H1 (cell line): ENCODE data around the gene P2RX5. TPM values are rescaled to one million over a fixed set of nuclear protein-coding genes. Genes with fewer than 3 reads are reported as not detected.

Experiments used
- CTCF ChIA-PET: fragments of 300-600 bp; sonication (Branson Sonifier 250); formaldehyde crosslinking; loops from one replicate; lab custom pipeline; 2021; ENCODE audit not compliant: partially characterized antibody; lab: Charles Lee
- POLR2A ChIA-PET: fragments of 300-600 bp; sonication (Branson Sonifier 250); formaldehyde crosslinking; loops from one replicate; lab custom pipeline; 2021; ENCODE audit warnings: inconsistent platforms; ENCODE audit not compliant: partially characterized antibody; lab: Charles Lee
- DNase-seq, 2 experiments: peaks; one replicate each; pipeline versions ENCODE4 v3.0.0 to v3.0.0-alpha.2; 2010 to 2022; ENCODE audit warnings: low spot score in 2 of 2, low read depth in 1 of 2, mixed read lengths in 1 of 2
- FAIRE-seq: peaks from 2 replicates; lab custom pipeline; 2011; peaks lifted over from hg19 to GRCh38; lab: Jason Lieb, UNC
- H2AFZ ChIP-seq: 2 replicates; pipeline ENCODE4 v1.8.1; 2012; ENCODE audit warnings: low read length, inconsistent platforms
- H2AK5ac ChIP-seq: 2 replicates; pipeline ENCODE4 v1.6.1; 2013; ENCODE audit warnings: low read depth, low read length
- H2BK120ac ChIP-seq: replicated peaks from 2 replicates; pipeline ENCODE3; 2013; ENCODE audit warnings: low read depth, low read length, inconsistent platforms
- H2BK12ac ChIP-seq: 2 replicates; pipeline ENCODE4 v1.6.1; 2013; ENCODE audit warnings: low read depth, low read length
- H2BK15ac ChIP-seq: 2 replicates; pipeline ENCODE4 v1.6.1; 2013; ENCODE audit warnings: low read length
- H2BK20ac ChIP-seq: 2 replicates; pipeline ENCODE4 v1.6.1; 2013; ENCODE audit warnings: low read length
- H2BK5ac ChIP-seq: 2 replicates; pipeline ENCODE4 v1.6.1; 2013; ENCODE audit warnings: low read depth, low read length
- H3K14ac ChIP-seq: 2 replicates; pipeline ENCODE4 v1.6.1; 2013; ENCODE audit warnings: inconsistent platforms; ENCODE audit not compliant: insufficient read length
- H3K18ac ChIP-seq: 2 replicates; pipeline ENCODE4 v1.6.1; 2013; ENCODE audit warnings: low read length; ENCODE audit errors: extremely low read depth
- H3K23ac ChIP-seq: 2 replicates; pipeline ENCODE4 v1.6.1; 2013; ENCODE audit warnings: inconsistent platforms; ENCODE audit not compliant: insufficient read length
- H3K23me2 ChIP-seq: 2 replicates; pipeline ENCODE4 v1.6.1; 2013; ENCODE audit warnings: low read depth, low read length
- H3K27ac ChIP-seq: 2 replicates; pipeline ENCODE4 v1.6.1; 2011; ENCODE audit warnings: low read depth, low read length, inconsistent platforms
- H3K27me3 ChIP-seq, 4 experiments: replicated peaks in 1 of 4; 1 replicate in 1 of 4; 2 replicates in 3 of 4; pipeline versions ENCODE4 v1.6.1 to v1.8.1; 2011 to 2013; ENCODE audit warnings: low read length in 3 of 4, mild to moderate bottlenecking in 3 of 4, inconsistent platforms in 2 of 4, mixed read lengths in 2 of 4, moderate library complexity in 1 of 4; ENCODE audit not compliant: control insufficient read depth in 3 of 4, insufficient read depth in 3 of 4; ENCODE audit errors: extremely low read depth in 1 of 4
- H3K36me3 ChIP-seq, 4 experiments: 2 replicates each; pipeline versions ENCODE4 v1.6.1 to v1.8.1; 2011 to 2013; ENCODE audit warnings: mild to moderate bottlenecking in 4 of 4, low read length in 3 of 4, moderate library complexity in 2 of 4, control low read depth in 1 of 4, inconsistent platforms in 1 of 4; ENCODE audit not compliant: insufficient read depth in 4 of 4, control insufficient read depth in 2 of 4
- H3K4ac ChIP-seq: replicated peaks from 2 replicates; pipeline ENCODE3; 2013; ENCODE audit warnings: low read length, low read depth, mixed read lengths, inconsistent platforms; ENCODE audit not compliant: insufficient read length
- H3K4me1 ChIP-seq, 4 experiments: replicated peaks in 1 of 4; 1 replicate in 1 of 4; 2 replicates in 3 of 4; pipeline versions ENCODE4 v1.6.1 to v1.8.1; 2011 to 2013; ENCODE audit warnings: low read length in 3 of 4, inconsistent platforms in 2 of 4, mixed read lengths in 1 of 4; ENCODE audit not compliant: insufficient read depth in 4 of 4, control insufficient read depth in 3 of 4
- H3K4me2 ChIP-seq, 2 experiments: 2 replicates each; pipeline versions ENCODE4 v1.6.1 to v1.8.1; 2011 to 2013; ENCODE audit warnings: low read depth in 2 of 2, low read length in 2 of 2, control low read depth in 1 of 2, inconsistent platforms in 1 of 2, mild to moderate bottlenecking in 1 of 2; ENCODE audit not compliant: insufficient read depth in 1 of 2
- H3K4me3 ChIP-seq, 4 experiments: fragments of 200-600, 300-600 bp in 1 of 4; sonication (generic), shearing (Covaris generic), sonication (Bioruptor Twin) in 1 of 4; 2 replicates each; pipeline versions ENCODE4 v1.5.1 to v1.8.1; 2011 to 2016; ENCODE audit warnings: low read length in 4 of 4, low read depth in 3 of 4, control low read depth in 2 of 4, inconsistent platforms in 2 of 4, mild to moderate bottlenecking in 2 of 4, mixed read lengths in 1 of 4, moderate library complexity in 1 of 4; ENCODE audit not compliant: insufficient read depth in 2 of 4; ENCODE audit errors: extremely low read depth in 1 of 4
- H3K56ac ChIP-seq: replicated peaks from 2 replicates; pipeline ENCODE3; 2013; ENCODE audit warnings: low read depth, mild to moderate bottlenecking, mixed read lengths, low read length, inconsistent platforms; ENCODE audit not compliant: insufficient read length
- H3K79me1 ChIP-seq: 2 replicates; pipeline ENCODE4 v1.6.1; 2013; ENCODE audit warnings: low read depth, low read length, control low read depth
- H3K79me2 ChIP-seq, 2 experiments: 2 replicates each; pipeline versions ENCODE4 v1.6.1 to v1.8.1; 2012 to 2013; ENCODE audit warnings: low read length in 2 of 2, mild to moderate bottlenecking in 2 of 2, inconsistent platforms in 1 of 2; ENCODE audit not compliant: insufficient read depth in 2 of 2, control insufficient read depth in 1 of 2
- H3K9ac ChIP-seq, 4 experiments: replicated peaks in 1 of 4; 1 replicate in 1 of 4; 2 replicates in 3 of 4; pipeline versions ENCODE4 v1.6.1 to v1.8.1; 2011 to 2013; ENCODE audit warnings: low read depth in 3 of 4, low read length in 3 of 4, control low read depth in 2 of 4, mild to moderate bottlenecking in 2 of 4, moderate library complexity in 2 of 4, inconsistent platforms in 1 of 4; ENCODE audit errors: extremely low read depth in 1 of 4
- H3K9me3 ChIP-seq, 2 experiments: 2 replicates each; pipeline versions ENCODE4 v1.6.1 to v1.8.1; 2012 to 2013; ENCODE audit warnings: mild to moderate bottlenecking in 2 of 2, moderate library complexity in 2 of 2, control low read depth in 1 of 2, inconsistent platforms in 1 of 2, low read depth in 1 of 2, low read length in 1 of 2, mixed read lengths in 1 of 2; ENCODE audit not compliant: insufficient read depth in 2 of 2
- H4K20me1 ChIP-seq, 2 experiments: replicated peaks in 1 of 2; 2 replicates each; pipeline versions ENCODE3 to v1.8.1; 2011 to 2013; ENCODE audit warnings: inconsistent platforms in 2 of 2, low read length in 2 of 2, mild to moderate bottlenecking in 1 of 2; ENCODE audit not compliant: insufficient read depth in 2 of 2, control insufficient read depth in 1 of 2
- H4K5ac ChIP-seq: 2 replicates; pipeline ENCODE4 v1.6.1; 2013; ENCODE audit warnings: low read length, low read depth, mixed read lengths, inconsistent platforms; ENCODE audit not compliant: insufficient read length
- H4K8ac ChIP-seq: 2 replicates; pipeline ENCODE4 v1.8.0; 2013; ENCODE audit warnings: mild to moderate bottlenecking, moderate library complexity, low read length, inconsistent platforms; ENCODE audit not compliant: insufficient read depth; ENCODE audit errors: extremely low read depth
- H4K91ac ChIP-seq: replicated peaks from 2 replicates; pipeline ENCODE3; 2013; ENCODE audit warnings: low read length, mixed read lengths, inconsistent platforms; ENCODE audit not compliant: insufficient read length
- GABPA ChIP-seq: IDR thresholded peaks from 2 replicates; pipeline ENCODE4 v1.6.1; 2011; ENCODE audit warnings: mild to moderate bottlenecking, low read length, moderate library complexity, borderline replicate concordance; ENCODE audit not compliant: insufficient read depth
- RAD21 ChIP-seq, 2 experiments: IDR thresholded peaks in 1 of 2; conservative IDR thresholded peaks in 1 of 2; 2 replicates each; pipeline ENCODE4 v1.6.1; 2011; ENCODE audit warnings: low read depth in 2 of 2, low read length in 2 of 2, improper control_type of control experiment in 1 of 2, inconsistent platforms in 1 of 2, mild to moderate bottlenecking in 1 of 2, moderate library complexity in 1 of 2
- RFX5 ChIP-seq: IDR thresholded peaks from 2 replicates; pipeline ENCODE4 v1.6.1; 2011; ENCODE audit warnings: low read depth, low read length, improper control_type of control experiment, borderline replicate concordance
- WGBS, 2 experiments: shearing (Covaris generic) in 1 of 2; methylation state at CpG; one replicate each; pipeline versions ENCODE4 v1.1.6 to v1.1.7; 2013 to 2015; ENCODE audit warnings: low lambda C conversion rate in 2 of 2, mixed read lengths in 2 of 2, inconsistent platforms in 1 of 2, low coverage in 1 of 2, missing lambda C conversion rate in 1 of 2; ENCODE audit not compliant: insufficient replicate concordance in 2 of 2, insufficient coverage in 1 of 2, insufficient read length in 1 of 2; ENCODE audit errors: extremely low coverage in 1 of 2, missing lambda C conversion rate in 1 of 2; 5-methylcytosine and 5-hydroxymethylcytosine counted together
- polyA plus RNA-seq, 7 experiments: library from polyadenylated mRNA; depleted of rRNA in 3 of 7; stranded (reverse) in 5 of 7; unstranded in 2 of 7; fragments of >200 nt in 5 of 7; fragments of 200-250 nt in 2 of 7; gene quantifications; 1 replicate in 5 of 7; 2 replicates in 1 of 7; 4 replicates in 1 of 7; pipeline versions ENCODE4 v1.2.1 to v1.2.3, GENCODE V29; 2011 to 2013; ENCODE audit warnings: missing spikeins in 2 of 7, mixed read lengths in 2 of 7
- total RNA-seq: library from RNA; stranded (reverse); fragmentation: NEBNext Ultra II Directional; extraction: Animal tissue kit (Norgen Biotek cat#: 25700); gene quantifications from 2 replicates; pipeline ENCODE4 v1.2.1, GENCODE V29; 2021
- TF ChIP-seq, protein P1 (sequence below), 3 experiments: IDR thresholded peaks; 1 replicate in 2 of 3; 2 replicates in 1 of 3; pipeline versions ENCODE4 v1.5.1 to v1.6.1; 2011; ENCODE audit warnings: low read length in 3 of 3, mild to moderate bottlenecking in 3 of 3, inconsistent platforms in 2 of 3, low read depth in 1 of 3, moderate library complexity in 1 of 3; ENCODE audit not compliant: insufficient read depth in 1 of 3; ENCODE audit errors: control extremely low read depth in 1 of 3

P2RX5 gene
- total and polyA plus RNA-seq, 2 of the 8 experiments (the other 6 are each of a cell fraction or from before 2014, with no cell fraction given): 12.0 to 15.6 TPM

DNA sequence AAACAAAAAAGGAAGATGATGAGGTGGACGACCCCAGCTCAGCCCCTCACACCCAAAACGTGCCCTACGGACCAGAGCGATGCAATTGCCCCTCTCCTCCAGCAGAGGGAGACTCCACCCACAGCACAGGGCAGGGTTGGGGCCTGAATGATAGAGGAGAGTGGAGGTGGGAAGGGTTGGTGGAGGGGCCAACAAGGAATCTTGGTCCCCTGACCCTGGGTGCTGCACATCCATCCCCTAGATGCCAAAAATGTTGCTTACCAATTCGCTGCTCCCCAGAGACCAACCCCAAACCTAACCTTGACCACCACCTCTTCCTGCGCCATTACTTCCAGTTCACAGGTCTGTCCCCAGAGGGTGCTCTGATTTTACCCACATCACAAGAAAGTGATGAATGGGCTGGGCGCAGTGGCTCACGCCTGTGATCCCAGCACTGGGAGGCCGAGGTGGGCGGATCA lies 12.9 kb downstream of the P2RX5 start:
- Histone ChIP-seq H2AK5ac (no peak overlapping the region), H2BK15ac (no peak overlapping the region), H3K23ac (no peak overlapping the region), H3K9ac (no peak overlapping the region), H3K4me3 (no peak overlapping the region), H3K27ac (no peak overlapping the region), H3K56ac (no peak overlapping the region), H3K14ac (no peak overlapping the region), H3K9me3 (no peaks in the 10 kb centered on the region), H2BK5ac (no peak overlapping the region), H3K4me1 (peaks cover 0 to 3% (median under 1%) of the 10 kb centered on the region in 4 experiments; a peak in 3 of 7 replicates), H4K8ac (peak overlapping the region; percentile 40; the same call in 1 of the 2 replicates), H4K20me1 (peaks cover 0 to 2% of the 10 kb centered on the region in 2 experiments), H4K5ac (no peak overlapping the region), H2BK12ac (no peak overlapping the region), H3K4me2 (no peak overlapping the region), H3K18ac (no peak overlapping the region), H3K23me2 (no peaks in the 10 kb centered on the region), H3K79me1 (no peaks in the 10 kb centered on the region), H3K4ac (no peak overlapping the region), H2AFZ (no peak overlapping the region), H3K79me2 (no peaks in the 10 kb centered on the region), H2BK120ac (no peak overlapping the region), H3K36me3 (no peaks in the 10 kb centered on the region), H4K91ac (no peak overlapping the region), H2BK20ac (no peak overlapping the region), H3K27me3 (no peaks in the 10 kb centered on the region)
- WGBS, 2 experiments: 40% methylated on average over 9 of the region's 10 CpGs; no CpG with 5 or more reads in 1 of the 2 experiments
- peak; percentile 85 for FAIRE-seq
- TF ChIP-seq RAD21 (IDR thresholded peaks at IDR 0.05 in 1 of 2, conservative IDR thresholded peaks at IDR 0.05 in 1 of 2; ENCODE audit: low read depth in 2 of 2, low read length in 2 of 2) (peak; percentile 66 to 72), GABPA (peak; percentile 31; the same call in 1 of the 2 replicates), RFX5 (no peak)
- TF ChIP-seq, protein P1, sequence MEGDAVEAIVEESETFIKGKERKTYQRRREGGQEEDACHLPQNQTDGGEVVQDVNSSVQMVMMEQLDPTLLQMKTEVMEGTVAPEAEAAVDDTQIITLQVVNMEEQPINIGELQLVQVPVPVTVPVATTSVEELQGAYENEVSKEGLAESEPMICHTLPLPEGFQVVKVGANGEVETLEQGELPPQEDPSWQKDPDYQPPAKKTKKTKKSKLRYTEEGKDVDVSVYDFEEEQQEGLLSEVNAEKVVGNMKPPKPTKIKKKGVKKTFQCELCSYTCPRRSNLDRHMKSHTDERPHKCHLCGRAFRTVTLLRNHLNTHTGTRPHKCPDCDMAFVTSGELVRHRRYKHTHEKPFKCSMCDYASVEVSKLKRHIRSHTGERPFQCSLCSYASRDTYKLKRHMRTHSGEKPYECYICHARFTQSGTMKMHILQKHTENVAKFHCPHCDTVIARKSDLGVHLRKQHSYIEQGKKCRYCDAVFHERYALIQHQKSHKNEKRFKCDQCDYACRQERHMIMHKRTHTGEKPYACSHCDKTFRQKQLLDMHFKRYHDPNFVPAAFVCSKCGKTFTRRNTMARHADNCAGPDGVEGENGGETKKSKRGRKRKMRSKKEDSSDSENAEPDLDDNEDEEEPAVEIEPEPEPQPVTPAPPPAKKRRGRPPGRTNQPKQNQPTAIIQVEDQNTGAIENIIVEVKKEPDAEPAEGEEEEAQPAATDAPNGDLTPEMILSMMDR (IDR thresholded peaks at IDR 0.05; ENCODE audit: control extremely low read depth in 1 of 3, insufficient read depth in 1 of 3, low read depth in 1 of 3, low read length in 3 of 3): peak; percentile 86 to 100 (median 97)
- POLR2A ChIA-PET: interaction anchor here (0.8 to 1.0 kb wide), 3 partner anchors 13 to 163 kb away, joined by 3 to 5 read pairs (median 3); partner anchors contain the start of genes NCBP3 and P2RX5
- peak in 1 of 2 experiments; percentile 84 for DNase-seq
- CTCF ChIA-PET: interaction anchor here (0.6 to 2.6 kb wide), 45 partner anchors 8 to 898 kb away, joined by 3 to 34 read pairs (median 4); partner anchors contain the start of genes NCBP3, P2RX5 and SHPK
